ENCODE results near the gene DUOXA2. TPM values are rescaled to one million over a fixed set of nuclear protein-coding genes. Genes with fewer than 3 reads are reported as not detected.

DUOXA2 gene
- total RNA-seq, 1 donor from 2014 or later, result not detected

DNA sequence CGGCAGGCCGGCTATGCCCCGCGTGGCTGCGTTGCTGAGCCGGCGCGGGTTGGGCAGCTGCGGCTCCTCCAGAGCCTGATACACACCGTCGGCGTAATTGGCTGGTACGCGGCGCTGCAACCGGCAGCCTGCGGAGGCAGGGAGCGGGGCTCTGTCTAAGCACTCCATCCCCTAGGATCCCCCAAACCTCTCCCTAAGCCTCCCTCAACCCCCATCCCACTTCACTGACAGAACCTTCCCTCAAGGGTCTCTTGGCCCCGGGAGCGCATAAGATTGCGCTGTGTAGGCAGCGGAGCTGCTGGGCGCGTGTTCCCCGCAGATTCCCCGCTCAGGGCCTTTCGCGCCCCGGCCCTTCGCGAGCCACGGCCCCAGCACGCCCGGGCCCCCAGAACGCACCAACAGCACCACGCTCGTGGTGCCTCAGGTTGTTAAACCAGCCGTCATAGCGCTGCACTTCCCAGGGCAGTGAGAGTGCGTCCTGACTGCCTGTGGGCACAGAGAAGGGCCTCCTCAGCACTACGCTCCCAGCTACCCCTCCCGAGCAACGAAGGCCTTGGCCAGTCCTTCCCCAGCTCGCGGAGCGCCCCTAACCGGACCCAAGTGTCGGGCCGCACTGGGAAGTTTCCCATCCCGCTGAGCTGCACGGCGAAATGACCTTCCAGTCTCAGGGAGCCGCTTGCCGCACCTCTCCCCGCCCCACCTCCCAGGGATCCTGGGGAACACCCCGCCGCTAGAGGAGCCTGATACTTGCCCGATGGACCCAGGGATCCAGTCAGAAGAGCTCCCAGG is 1.3 kb upstream of the DUOXA2 start:
- no peak overlapping the region for H3K4me3 Mint-ChIP-seq (ENCODE audit: unreplicated experiment)
- no peak overlapping the region for H3K9ac ChIP-seq (ENCODE audit: low read length)
- peaks cover 6% of the 10 kb centered on the region for H3K9me3 Mint-ChIP-seq (ENCODE audit: unreplicated experiment)
- peaks cover 79% of the 10 kb centered on the region for H3K27me3 Mint-ChIP-seq (ENCODE audit: low read depth, unreplicated experiment)
- no peaks in the 10 kb centered on the region for H3K4me1 Mint-ChIP-seq (ENCODE audit: low read depth, unreplicated experiment)
- H3K27ac ChIP-seq (ENCODE audit: low read depth, low read length), result no peak overlapping the region
- H3K4me1 ChIP-seq (ENCODE audit: insufficient read depth, low read length), result no peaks in the 10 kb centered on the region
- no peak for FAIRE-seq
- no peak overlapping the region for H3K4me3 ChIP-seq (ENCODE audit: insufficient read depth, low read depth, low read length)
- peaks cover 80% of the 10 kb centered on the region for H3K27me3 ChIP-seq (ENCODE audit: insufficient read depth, low read length)
- H3K79me2 ChIP-seq (ENCODE audit: insufficient read depth, low read length), result no peaks in the 10 kb centered on the region
- H3K36me3 Mint-ChIP-seq (ENCODE audit: low read depth, unreplicated experiment), result no peaks in the 10 kb centered on the region
- TF ChIP-seq EZH2 (IDR thresholded peaks at IDR 0.05; ENCODE audit: insufficient read depth, low read length), result peak; percentile 58
- TF ChIP-seq, protein P1, sequence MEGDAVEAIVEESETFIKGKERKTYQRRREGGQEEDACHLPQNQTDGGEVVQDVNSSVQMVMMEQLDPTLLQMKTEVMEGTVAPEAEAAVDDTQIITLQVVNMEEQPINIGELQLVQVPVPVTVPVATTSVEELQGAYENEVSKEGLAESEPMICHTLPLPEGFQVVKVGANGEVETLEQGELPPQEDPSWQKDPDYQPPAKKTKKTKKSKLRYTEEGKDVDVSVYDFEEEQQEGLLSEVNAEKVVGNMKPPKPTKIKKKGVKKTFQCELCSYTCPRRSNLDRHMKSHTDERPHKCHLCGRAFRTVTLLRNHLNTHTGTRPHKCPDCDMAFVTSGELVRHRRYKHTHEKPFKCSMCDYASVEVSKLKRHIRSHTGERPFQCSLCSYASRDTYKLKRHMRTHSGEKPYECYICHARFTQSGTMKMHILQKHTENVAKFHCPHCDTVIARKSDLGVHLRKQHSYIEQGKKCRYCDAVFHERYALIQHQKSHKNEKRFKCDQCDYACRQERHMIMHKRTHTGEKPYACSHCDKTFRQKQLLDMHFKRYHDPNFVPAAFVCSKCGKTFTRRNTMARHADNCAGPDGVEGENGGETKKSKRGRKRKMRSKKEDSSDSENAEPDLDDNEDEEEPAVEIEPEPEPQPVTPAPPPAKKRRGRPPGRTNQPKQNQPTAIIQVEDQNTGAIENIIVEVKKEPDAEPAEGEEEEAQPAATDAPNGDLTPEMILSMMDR (IDR thresholded peaks at IDR 0.05; ENCODE audit: insufficient read depth, low read depth, low read length), result no peak
- H3K9me3 ChIP-seq (ENCODE audit: insufficient read depth, low read depth, low read length), result no peaks in the 10 kb centered on the region
- H3K4me2 ChIP-seq (ENCODE audit: low read length), result peak overlapping the region; percentile 48
- H4K20me1 ChIP-seq (ENCODE audit: insufficient read depth, low read length), result no peaks in the 10 kb centered on the region
- H3K36me3 ChIP-seq (ENCODE audit: insufficient read depth, low read length), result no peaks in the 10 kb centered on the region
- H3K27ac Mint-ChIP-seq (ENCODE audit: unreplicated experiment), result peak overlapping the region; percentile 34
- H2AFZ ChIP-seq (ENCODE audit: low read depth, low read length), result peak overlapping the region; percentile 47
- no peak for DNase-seq (ENCODE audit: low read depth)

DNA sequence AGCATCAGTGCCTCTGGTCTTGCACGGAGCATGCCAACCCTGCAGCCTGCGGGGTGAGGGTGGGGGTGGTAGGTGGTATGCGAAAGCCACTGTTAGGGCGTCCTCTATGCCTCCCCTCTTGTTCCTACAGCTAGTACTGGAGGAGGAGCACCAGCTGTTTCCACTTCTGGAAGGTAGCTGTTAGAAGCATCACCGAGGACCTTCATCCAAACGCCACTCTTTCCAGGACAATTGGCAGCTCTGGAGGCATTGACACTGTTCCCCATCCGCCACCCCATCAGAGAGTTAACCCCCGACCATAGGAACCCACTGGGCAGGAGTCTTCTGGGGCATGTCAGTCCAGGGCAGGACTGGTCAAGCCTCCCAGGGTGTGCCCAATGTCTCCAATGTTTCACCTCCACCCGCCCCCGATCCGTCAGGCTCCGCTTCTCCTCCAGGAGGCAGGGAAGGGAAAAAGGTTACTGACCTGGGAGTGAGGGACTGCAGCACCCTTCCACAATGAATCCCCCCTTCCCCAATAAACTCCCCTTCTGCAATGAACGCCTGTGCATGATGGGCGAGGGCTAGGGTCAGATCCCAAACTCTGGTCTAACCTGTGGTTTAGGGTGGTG is 641 bp upstream of the DUOXA2 start:
- Mint-ChIP-seq H3K4me1 (ENCODE audit: low read depth, unreplicated experiment) (no peaks in the 10 kb centered on the region), H3K36me3 (ENCODE audit: low read depth, unreplicated experiment) (no peaks in the 10 kb centered on the region), H3K9me3 (ENCODE audit: unreplicated experiment) (peaks cover 6% of the 10 kb centered on the region), H3K27ac (ENCODE audit: unreplicated experiment) (no peak overlapping the region), H3K4me3 (ENCODE audit: unreplicated experiment) (no peak overlapping the region), H3K27me3 (ENCODE audit: low read depth, unreplicated experiment) (peaks cover 85% of the 10 kb centered on the region)
- Histone ChIP-seq H3K36me3 (ENCODE audit: insufficient read depth, low read length) (no peaks in the 10 kb centered on the region), H4K20me1 (ENCODE audit: insufficient read depth, low read length) (no peaks in the 10 kb centered on the region), H3K27me3 (ENCODE audit: insufficient read depth, low read length) (peaks cover 81% of the 10 kb centered on the region), H3K4me1 (ENCODE audit: insufficient read depth, low read length) (no peaks in the 10 kb centered on the region), H3K9me3 (ENCODE audit: insufficient read depth, low read depth, low read length) (no peaks in the 10 kb centered on the region), H2AFZ (ENCODE audit: low read depth, low read length) (no peak overlapping the region), H3K4me3 (ENCODE audit: insufficient read depth, low read depth, low read length) (no peak overlapping the region), H3K9ac (ENCODE audit: low read length) (no peak overlapping the region), H3K79me2 (ENCODE audit: insufficient read depth, low read length) (no peaks in the 10 kb centered on the region), H3K4me2 (ENCODE audit: low read length) (no peak overlapping the region), H3K27ac (ENCODE audit: low read depth, low read length) (no peak overlapping the region)
- DNase-seq (ENCODE audit: low read depth) (no peak), FAIRE-seq (no peak)
- no peak for TF ChIP-seq EZH2 (IDR thresholded peaks at IDR 0.05; ENCODE audit: insufficient read depth, low read length)
- TF ChIP-seq, protein P1 (IDR thresholded peaks at IDR 0.05; ENCODE audit: insufficient read depth, low read depth, low read length), result no peak

DNA sequence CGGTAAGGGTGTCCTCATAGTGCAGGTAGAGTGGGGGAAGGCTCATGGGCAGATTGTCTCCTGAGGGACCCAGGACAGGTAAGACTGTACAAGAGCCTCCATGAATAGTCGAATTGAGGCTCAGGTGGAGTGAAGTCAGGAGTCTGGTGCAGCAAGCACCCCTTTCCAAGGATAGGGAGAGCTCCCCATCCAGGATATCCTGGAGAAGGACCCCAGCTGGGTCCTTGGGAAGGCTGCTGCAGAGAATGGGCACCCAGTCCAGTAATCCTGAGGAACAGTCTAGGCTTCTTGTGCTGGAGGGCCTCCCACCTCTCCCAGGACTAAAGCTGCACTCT is 592 bp downstream of the DUOXA2 start:
- Histone ChIP-seq H3K79me2 (ENCODE audit: insufficient read depth, low read length) (no peaks in the 10 kb centered on the region), H3K4me1 (ENCODE audit: insufficient read depth, low read length) (no peaks in the 10 kb centered on the region), H3K9me3 (ENCODE audit: insufficient read depth, low read depth, low read length) (no peaks in the 10 kb centered on the region), H3K9ac (ENCODE audit: low read length) (no peak overlapping the region), H3K4me3 (ENCODE audit: insufficient read depth, low read depth, low read length) (no peak overlapping the region), H3K4me2 (ENCODE audit: low read length) (peak overlapping the region; percentile 55), H3K36me3 (ENCODE audit: insufficient read depth, low read length) (no peaks in the 10 kb centered on the region), H3K27ac (ENCODE audit: low read depth, low read length) (no peak overlapping the region), H4K20me1 (ENCODE audit: insufficient read depth, low read length) (no peaks in the 10 kb centered on the region), H3K27me3 (ENCODE audit: insufficient read depth, low read length) (peaks cover 72% of the 10 kb centered on the region), H2AFZ (ENCODE audit: low read depth, low read length) (no peak overlapping the region)
- Mint-ChIP-seq H3K4me3 (ENCODE audit: unreplicated experiment) (no peak overlapping the region), H3K4me1 (ENCODE audit: low read depth, unreplicated experiment) (no peaks in the 10 kb centered on the region), H3K9me3 (ENCODE audit: unreplicated experiment) (peaks cover 6% of the 10 kb centered on the region), H3K27ac (ENCODE audit: unreplicated experiment) (no peak overlapping the region), H3K27me3 (ENCODE audit: low read depth, unreplicated experiment) (peaks cover 79% of the 10 kb centered on the region), H3K36me3 (ENCODE audit: low read depth, unreplicated experiment) (no peaks in the 10 kb centered on the region)
- DNase-seq (ENCODE audit: low read depth), result no peak
- TF ChIP-seq EZH2 (IDR thresholded peaks at IDR 0.05; ENCODE audit: insufficient read depth, low read length), result no peak
- TF ChIP-seq, protein P1 (IDR thresholded peaks at IDR 0.05; ENCODE audit: insufficient read depth, low read depth, low read length), result no peak
- no peak for FAIRE-seq

Data from astrocyte (in vitro differentiated cells and primary cell).